ENCODE results near the gene KRT6C. TPM values are rescaled to one million over a fixed set of nuclear protein-coding genes. Genes with fewer than 3 reads are reported as not detected.

The KRT6C gene
- total RNA-seq (2014; rRNA removed; shearing (Covaris generic); ENCODE audit: low replicate concordance) = not detected in 2 replicates

DNA sequence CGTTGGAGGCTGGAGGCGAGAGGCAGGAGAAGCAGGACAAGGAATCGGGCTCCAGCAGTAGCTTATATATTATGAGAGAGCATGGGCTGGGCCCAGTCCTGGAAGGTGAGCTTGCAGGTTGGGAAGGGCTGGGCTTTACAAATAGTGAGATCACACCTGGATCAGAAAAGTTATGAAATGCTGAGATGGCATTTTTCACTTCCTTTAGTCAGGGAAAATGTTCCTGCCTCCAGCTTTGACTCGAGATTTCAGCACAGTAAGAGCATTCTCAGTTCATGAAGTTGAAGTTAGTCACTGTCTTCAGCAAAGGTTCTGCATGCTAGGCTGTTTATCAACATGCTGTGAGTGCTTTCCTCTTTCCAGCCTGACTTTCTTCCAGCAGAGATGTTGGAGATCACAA lies at the start of gene KRT6C:
TSS of gene KRT6C (minus strand) at position 38 of the 400 bp plus-strand sequence. CDS start 68 bp downstream, outside the sequence.
- DNase-seq (ENCODE audit: low read depth) = no peak
- in situ Hi-C loops (cut with HindIII; ENCODE audit: low pct_unique_long_range_greater_than_20kb, low sequenced_read_pairs) = no loop called here

GRCh38 chr12:52522346-52523011 lies 48.9 kb upstream of the KRT6C start:
- in situ Hi-C loops (cut with HindIII; ENCODE audit: low pct_unique_long_range_greater_than_20kb, low sequenced_read_pairs) = no loop called here
- no peak for DNase-seq (ENCODE audit: low read depth)

- DNase-seq (ENCODE audit: low read depth) = no peak
- in situ Hi-C loops (cut with HindIII; ENCODE audit: low pct_unique_long_range_greater_than_20kb, low sequenced_read_pairs) = no loop called here
Observed at GRCh38 chr12:52521568-52522266, 48.1 kb upstream of the KRT6C start.

GRCh38 chr12:52521175-52521567 lies 47.6 kb upstream of the KRT6C start:
- in situ Hi-C loops (cut with HindIII; ENCODE audit: low pct_unique_long_range_greater_than_20kb, low sequenced_read_pairs) = no loop called here

GRCh38 chr12:52519826-52520662 lies 46.4 kb upstream of the KRT6C start, which contains the start of gene KRT5:
KRT5 (minus strand) TSS chr12:52520394; CDS start chr12:52520296, 98 bp downstream.
- in situ Hi-C loops (cut with HindIII; ENCODE audit: low pct_unique_long_range_greater_than_20kb, low sequenced_read_pairs) = no loop called here

More at GRCh38 chr12:52521175-52521567, 47.6 kb upstream of the KRT6C start:
- DNase-seq (ENCODE audit: low read depth) = no peak

DNA sequence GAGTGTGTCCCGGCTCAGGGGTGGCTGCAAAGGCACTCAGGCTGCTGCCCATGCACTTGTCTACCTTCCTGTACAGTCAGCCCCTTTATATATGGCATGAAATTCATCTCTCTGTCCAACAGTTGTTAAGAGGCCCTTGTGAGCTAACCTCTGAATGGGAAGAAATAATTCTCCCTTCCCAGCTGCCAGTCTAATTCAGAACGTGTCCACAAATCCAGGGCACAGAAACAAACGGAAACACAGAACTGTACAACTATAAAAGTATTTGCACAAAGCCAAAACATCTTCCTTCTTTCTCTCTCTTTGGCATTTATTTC lies 45.7 kb upstream of the KRT6C start:
- in situ Hi-C loops (cut with HindIII; ENCODE audit: low pct_unique_long_range_greater_than_20kb, low sequenced_read_pairs) = no loop called here
- no peak for DNase-seq (ENCODE audit: low read depth)

More at GRCh38 chr12:52519826-52520662, 46.4 kb upstream of the KRT6C start, which contains the start of gene KRT5:
- no peak for DNase-seq (ENCODE audit: low read depth)

DNA sequence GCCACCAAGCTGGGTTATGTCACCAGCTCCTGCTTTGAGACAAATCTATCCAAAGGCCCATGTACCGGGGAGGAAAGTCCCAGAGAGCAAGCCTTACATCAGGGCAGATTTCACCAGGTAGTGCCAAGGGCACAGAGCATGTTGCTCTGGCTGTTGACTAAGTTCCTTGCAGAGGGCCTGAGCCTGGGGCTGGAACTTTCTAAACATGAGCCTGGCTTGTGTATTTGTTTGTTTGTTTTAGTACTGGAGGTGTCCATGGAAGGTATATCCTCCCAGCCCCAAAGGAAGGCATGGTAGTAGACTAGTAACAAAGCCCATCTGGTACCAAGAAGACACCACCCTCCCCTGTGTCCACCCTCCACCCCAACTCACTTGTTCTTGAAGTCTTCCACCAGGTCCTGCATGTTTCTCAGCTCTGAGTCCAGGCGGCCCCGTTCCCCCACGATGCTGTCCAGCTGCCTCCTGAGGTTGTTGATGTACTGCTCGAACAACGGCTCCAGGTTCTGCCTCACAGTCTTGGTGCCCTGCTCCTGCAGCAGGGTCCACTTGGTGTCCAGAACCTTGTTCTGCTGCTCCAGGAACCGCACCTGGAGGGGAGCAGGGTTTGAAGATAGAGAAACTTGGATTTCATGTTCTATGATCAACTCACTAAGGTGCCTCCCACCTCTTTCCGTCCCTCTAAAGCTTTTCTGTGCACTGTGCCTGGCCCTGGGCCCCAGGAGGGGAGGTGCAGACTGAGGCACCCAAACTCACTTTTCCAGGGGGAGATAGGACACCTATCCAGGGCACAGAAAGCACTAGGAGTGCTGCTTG lies 45.2 kb upstream of the KRT6C start:
- in situ Hi-C loops (cut with HindIII; ENCODE audit: low pct_unique_long_range_greater_than_20kb, low sequenced_read_pairs) = no loop called here
- DNase-seq (ENCODE audit: low read depth) = no peak

DNA sequence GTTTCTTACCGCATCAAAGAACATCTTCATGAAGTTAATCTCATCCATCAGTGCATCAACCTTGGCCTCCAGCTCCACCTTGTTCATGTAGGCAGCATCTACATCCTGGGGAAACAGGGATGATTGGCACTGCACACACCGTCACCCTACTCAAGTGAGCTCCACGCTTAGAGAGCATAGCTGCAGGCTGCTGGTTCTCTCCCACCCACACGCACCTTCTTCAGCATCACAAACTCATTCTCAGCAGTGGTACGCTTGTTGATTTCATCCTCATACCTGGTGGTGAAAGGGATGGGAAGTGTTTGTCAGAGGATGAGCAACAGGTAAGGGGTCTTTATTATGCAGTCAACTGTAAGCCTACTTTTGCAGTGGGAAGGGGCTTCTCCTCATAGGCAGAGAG lies 44.3 kb upstream of the KRT6C start:
- DNase-seq (ENCODE audit: low read depth) = no peak
- in situ Hi-C loops (cut with HindIII; ENCODE audit: low pct_unique_long_range_greater_than_20kb, low sequenced_read_pairs) = no loop called here

DNA sequence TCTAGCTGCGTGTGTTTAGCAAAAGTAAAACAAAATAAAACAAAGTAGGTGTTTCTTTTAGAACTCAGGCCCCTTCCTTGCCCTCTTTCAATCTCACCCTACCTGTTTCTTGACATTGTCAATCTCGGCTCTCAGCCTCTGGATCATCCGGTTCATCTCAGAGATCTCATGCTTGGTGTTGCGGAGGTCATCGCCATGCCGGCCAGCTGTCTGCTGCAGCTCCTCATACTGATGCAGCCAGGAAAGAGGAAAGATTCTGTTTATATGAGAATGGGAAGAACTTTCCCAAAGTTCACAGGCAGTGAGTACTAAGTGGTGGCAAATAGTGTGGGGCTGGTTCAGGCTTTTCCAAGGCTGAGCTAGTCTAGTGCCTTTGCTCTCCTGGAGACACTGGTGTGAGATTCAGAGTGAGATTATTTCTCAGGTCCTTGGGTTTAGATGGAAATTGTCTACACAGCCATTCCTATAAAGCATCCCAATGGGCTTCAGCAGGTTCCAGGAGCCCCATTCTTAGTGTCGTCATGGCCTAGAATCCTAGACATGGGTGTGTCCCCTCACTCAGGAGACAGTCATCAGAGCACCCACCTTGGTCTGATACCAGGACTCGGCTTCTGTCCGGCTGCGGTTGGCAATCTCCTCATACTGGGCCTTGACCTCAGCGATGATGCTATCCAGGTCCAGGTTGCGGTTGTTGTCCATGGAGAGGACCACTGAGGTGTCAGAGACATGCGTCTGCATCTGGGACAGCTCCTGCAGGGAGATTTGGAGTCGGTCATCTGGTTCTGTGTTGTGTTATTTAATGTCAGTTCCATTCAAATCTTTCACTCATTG lies 43.6 kb upstream of the KRT6C start:
- no peak for DNase-seq (ENCODE audit: low read depth)
- in situ Hi-C loops (cut with HindIII; ENCODE audit: low pct_unique_long_range_greater_than_20kb, low sequenced_read_pairs) = no loop called here

GRCh38 chr12:52515927-52516831 lies 42.6 kb upstream of the KRT6C start:
- in situ Hi-C loops (cut with HindIII; ENCODE audit: low pct_unique_long_range_greater_than_20kb, low sequenced_read_pairs) = no loop called here
- DNase-seq (ENCODE audit: low read depth) = no peak

- DNase-seq (ENCODE audit: low read depth) = no peak
- in situ Hi-C loops (cut with HindIII; ENCODE audit: low pct_unique_long_range_greater_than_20kb, low sequenced_read_pairs) = no loop called here
Observed at GRCh38 chr12:52515319-52515646, 41.7 kb upstream of the KRT6C start.

DNA sequence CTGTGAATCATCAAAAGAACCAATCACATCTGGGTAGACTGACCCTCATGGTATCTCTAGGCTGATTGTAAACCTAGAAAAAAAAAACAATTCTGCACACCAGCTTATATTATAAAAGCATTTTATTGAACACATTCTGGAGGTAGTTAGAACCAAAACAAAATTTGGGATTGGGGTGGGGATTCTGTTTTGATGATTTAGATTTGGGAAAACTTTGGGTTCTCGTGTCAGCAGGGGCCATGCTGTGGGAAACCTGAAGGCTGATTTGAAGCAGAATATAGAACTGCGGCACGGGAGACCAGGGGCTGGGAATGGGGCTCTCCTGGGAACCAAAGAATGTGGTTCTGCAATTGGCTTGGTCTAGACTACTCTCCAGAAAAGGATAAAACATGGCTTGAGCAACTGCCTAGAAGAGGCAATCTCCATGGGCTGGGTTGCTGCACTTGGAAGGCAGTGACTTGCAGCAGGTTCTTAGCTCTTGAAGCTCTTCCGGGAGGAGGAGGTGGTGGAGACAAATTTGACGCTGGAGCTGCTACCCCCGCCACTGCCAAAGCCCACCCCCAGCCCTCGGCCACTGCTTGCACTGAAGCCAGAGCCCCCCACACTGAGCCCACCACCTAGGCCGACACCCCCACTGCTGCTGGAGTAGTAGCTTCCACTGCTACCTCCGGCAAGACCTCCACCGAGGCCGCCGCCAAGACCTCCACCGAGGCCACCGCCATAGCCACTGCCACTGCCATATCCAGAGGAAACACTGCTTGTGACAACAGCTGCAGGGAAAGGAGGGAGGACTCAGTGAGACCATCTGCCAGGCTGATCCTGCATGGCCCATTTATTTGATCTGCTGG lies 41.1 kb upstream of the KRT6C start:
- DNase-seq (ENCODE audit: low read depth) = no peak
- in situ Hi-C loops (cut with HindIII; ENCODE audit: low pct_unique_long_range_greater_than_20kb, low sequenced_read_pairs) = no loop called here

DNA sequence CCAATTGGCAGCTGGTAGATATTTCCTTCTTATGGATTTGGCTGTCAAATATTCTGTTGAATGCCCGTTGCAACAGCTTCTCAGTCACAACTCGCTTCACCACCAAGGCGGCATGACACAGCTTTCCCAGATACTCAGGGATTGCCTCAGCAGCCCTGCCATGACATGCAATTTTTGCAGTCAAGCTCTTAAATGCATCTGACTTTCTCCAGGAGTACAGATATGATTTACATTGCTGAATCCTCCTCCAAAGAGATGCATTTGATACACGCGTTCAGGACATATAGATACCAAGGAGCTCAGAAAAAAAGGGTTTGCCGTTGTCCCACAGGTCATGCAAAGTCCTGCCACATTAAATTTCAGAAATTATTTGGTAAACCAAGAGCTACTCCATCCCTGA lies 40.1 kb upstream of the KRT6C start:
- in situ Hi-C loops (cut with HindIII; ENCODE audit: low pct_unique_long_range_greater_than_20kb, low sequenced_read_pairs) = no loop called here
- DNase-seq (ENCODE audit: low read depth) = no peak

GRCh38 chr12:52508211-52508610 lies 34.6 kb upstream of the KRT6C start:
- in situ Hi-C loops (cut with HindIII; ENCODE audit: low pct_unique_long_range_greater_than_20kb, low sequenced_read_pairs) = no loop called here

GRCh38 chr12:52506858-52507715 lies 33.5 kb upstream of the KRT6C start:
- peak; percentile 35 for DNase-seq (ENCODE audit: low read depth)
- in situ Hi-C loops (cut with HindIII; ENCODE audit: low pct_unique_long_range_greater_than_20kb, low sequenced_read_pairs) = no loop called here

More at GRCh38 chr12:52508211-52508610, 34.6 kb upstream of the KRT6C start:
- no peak for DNase-seq (ENCODE audit: low read depth)

Measured in Caki2 (cell line).